MM.1S (cell line): ENCODE results near the gene KDM7A.

Source experiments
- DNase-seq: peaks from one replicate; pipeline ENCODE4 v3.0.0-alpha.2; 2015
- H2AFZ ChIP-seq: fragments of 300-600 bp; sonication (generic); 2 replicates; pipeline ENCODE4 v1.6.0; 2016; ENCODE audit warnings: antibody characterized with exemption, low read length
- H3F3A ChIP-seq: fragments of 300-600 bp; sonication (generic); 2 replicates; pipeline ENCODE4 v1.6.1; 2016; ENCODE audit warnings: mild to moderate bottlenecking, antibody characterized with exemption, low read length, moderate library complexity, mixed read lengths; ENCODE audit not compliant: insufficient read depth
- H3K27ac ChIP-seq: fragments of 300-600 bp; sonication (generic); 2 replicates; pipeline ENCODE4 v1.5.1; 2016; ENCODE audit warnings: mild to moderate bottlenecking, low read length
- H3K27me3 ChIP-seq: fragments of 300-600 bp; sonication (generic); replicated peaks from 2 replicates; pipeline ENCODE4 v1.6.0; 2016; ENCODE audit warnings: low read length; ENCODE audit not compliant: insufficient read depth
- H3K36me3 ChIP-seq: fragments of 300-600 bp; sonication (generic); replicated peaks from 2 replicates; pipeline ENCODE4 v1.6.1; 2016; ENCODE audit warnings: mild to moderate bottlenecking, low read length, mixed read lengths; ENCODE audit not compliant: insufficient read depth
- H3K4me1 ChIP-seq: fragments of 300-600 bp; sonication (generic); 2 replicates; pipeline ENCODE4 v1.6.1; 2016; ENCODE audit warnings: low read length, mixed read lengths
- H3K4me2 ChIP-seq: fragments of 300-600 bp; sonication (generic); 2 replicates; pipeline ENCODE4 v1.6.0; 2016; ENCODE audit warnings: low read depth, low read length
- H3K4me3 ChIP-seq: fragments of 300-600 bp; sonication (generic); 2 replicates; pipeline ENCODE4 v1.5.1; 2016; ENCODE audit warnings: low read length, mixed read lengths
- H3K79me2 ChIP-seq: fragments of 300-600 bp; sonication (generic); 2 replicates; pipeline ENCODE4 v1.6.1; 2016; ENCODE audit warnings: mixed run types, low read length, mixed read lengths
- H3K9ac ChIP-seq: fragments of 300-600 bp; sonication (generic); 2 replicates; pipeline ENCODE4 v1.6.1; 2016; ENCODE audit warnings: low read length, mixed read lengths
- H3K9me2 ChIP-seq: fragments of 300-600 bp; sonication (generic); replicated peaks from 2 replicates; pipeline ENCODE4 v1.6.1; 2016; ENCODE audit warnings: mild to moderate bottlenecking, low read length, mixed read lengths; ENCODE audit not compliant: insufficient read depth
- H3K9me3 ChIP-seq: fragments of 300-600 bp; sonication (generic); replicated peaks from 2 replicates; pipeline ENCODE4 v1.6.1; 2016; ENCODE audit warnings: mild to moderate bottlenecking, low read length, mixed read lengths; ENCODE audit not compliant: insufficient read depth
- H4K20me1 ChIP-seq: fragments of 300-600 bp; sonication (generic); 2 replicates; pipeline ENCODE4 v1.6.1; 2016; ENCODE audit warnings: mild to moderate bottlenecking, low read length, moderate library complexity, mixed read lengths; ENCODE audit not compliant: insufficient read depth
- EZH2 ChIP-seq: fragments of 300-600 bp; sonication (generic); optimal IDR thresholded peaks from 2 replicates; pipeline ENCODE3; 2017; ENCODE audit warnings: low read depth, mild to moderate bottlenecking, antibody characterized with exemption, low read length, mixed read lengths
- EZH2phosphoT487 ChIP-seq: fragments of 300-600 bp; sonication (generic); IDR thresholded peaks from 2 replicates; pipeline ENCODE4 v1.6.1; 2018; ENCODE audit warnings: antibody characterized with exemption, low read length
- TF ChIP-seq, protein P1 (sequence below): fragments of 300-600 bp; sonication (generic); IDR thresholded peaks from 2 replicates; pipeline ENCODE4 v1.5.1; 2016; ENCODE audit warnings: antibody characterized with exemption, low read length, mixed read lengths

The KDM7A gene

GRCh38 chr7:140197938-140198337, 21.2 kb upstream of the KDM7A start:
- H3K4me2 ChIP-seq = no peak overlapping the region
- H3K9me2 ChIP-seq = no peaks in the 10 kb centered on the region
- no peaks in the 10 kb centered on the region for H4K20me1 ChIP-seq
- no peak overlapping the region for H3K4me3 ChIP-seq
- no peak overlapping the region for H3K27ac ChIP-seq
- H3K4me1 ChIP-seq = no peaks in the 10 kb centered on the region
- no peak for DNase-seq
- no peaks in the 10 kb centered on the region for H3K9me3 ChIP-seq
- no peaks in the 10 kb centered on the region for H3K36me3 ChIP-seq
- no peaks in the 10 kb centered on the region for H3K79me2 ChIP-seq
- H3F3A ChIP-seq = no peaks in the 10 kb centered on the region
- H3K27me3 ChIP-seq = no peaks in the 10 kb centered on the region
- no peak overlapping the region for H2AFZ ChIP-seq
- TF ChIP-seq EZH2 (no peak), EZH2phosphoT487 (no peak)
- TF ChIP-seq, protein P1, sequence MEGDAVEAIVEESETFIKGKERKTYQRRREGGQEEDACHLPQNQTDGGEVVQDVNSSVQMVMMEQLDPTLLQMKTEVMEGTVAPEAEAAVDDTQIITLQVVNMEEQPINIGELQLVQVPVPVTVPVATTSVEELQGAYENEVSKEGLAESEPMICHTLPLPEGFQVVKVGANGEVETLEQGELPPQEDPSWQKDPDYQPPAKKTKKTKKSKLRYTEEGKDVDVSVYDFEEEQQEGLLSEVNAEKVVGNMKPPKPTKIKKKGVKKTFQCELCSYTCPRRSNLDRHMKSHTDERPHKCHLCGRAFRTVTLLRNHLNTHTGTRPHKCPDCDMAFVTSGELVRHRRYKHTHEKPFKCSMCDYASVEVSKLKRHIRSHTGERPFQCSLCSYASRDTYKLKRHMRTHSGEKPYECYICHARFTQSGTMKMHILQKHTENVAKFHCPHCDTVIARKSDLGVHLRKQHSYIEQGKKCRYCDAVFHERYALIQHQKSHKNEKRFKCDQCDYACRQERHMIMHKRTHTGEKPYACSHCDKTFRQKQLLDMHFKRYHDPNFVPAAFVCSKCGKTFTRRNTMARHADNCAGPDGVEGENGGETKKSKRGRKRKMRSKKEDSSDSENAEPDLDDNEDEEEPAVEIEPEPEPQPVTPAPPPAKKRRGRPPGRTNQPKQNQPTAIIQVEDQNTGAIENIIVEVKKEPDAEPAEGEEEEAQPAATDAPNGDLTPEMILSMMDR = no peak
- H3K9ac ChIP-seq = no peak overlapping the region

- Histone ChIP-seq H3K4me1 (no peaks in the 10 kb centered on the region), H3K79me2 (no peaks in the 10 kb centered on the region), H3K9me3 (no peaks in the 10 kb centered on the region), H4K20me1 (no peaks in the 10 kb centered on the region), H3K27me3 (no peaks in the 10 kb centered on the region), H3K9ac (no peak overlapping the region), H3F3A (no peaks in the 10 kb centered on the region), H2AFZ (no peak overlapping the region), H3K4me2 (no peak overlapping the region), H3K27ac (no peak overlapping the region), H3K4me3 (no peak overlapping the region), H3K9me2 (no peaks in the 10 kb centered on the region), H3K36me3 (no peaks in the 10 kb centered on the region)
- TF ChIP-seq, protein P1 = no peak
- TF ChIP-seq EZH2 = no peak
- no peak for TF ChIP-seq EZH2phosphoT487
- no peak for DNase-seq
Measured at GRCh38 chr7:140197218-140197890, 20.6 kb upstream of the KDM7A start.

DNA sequence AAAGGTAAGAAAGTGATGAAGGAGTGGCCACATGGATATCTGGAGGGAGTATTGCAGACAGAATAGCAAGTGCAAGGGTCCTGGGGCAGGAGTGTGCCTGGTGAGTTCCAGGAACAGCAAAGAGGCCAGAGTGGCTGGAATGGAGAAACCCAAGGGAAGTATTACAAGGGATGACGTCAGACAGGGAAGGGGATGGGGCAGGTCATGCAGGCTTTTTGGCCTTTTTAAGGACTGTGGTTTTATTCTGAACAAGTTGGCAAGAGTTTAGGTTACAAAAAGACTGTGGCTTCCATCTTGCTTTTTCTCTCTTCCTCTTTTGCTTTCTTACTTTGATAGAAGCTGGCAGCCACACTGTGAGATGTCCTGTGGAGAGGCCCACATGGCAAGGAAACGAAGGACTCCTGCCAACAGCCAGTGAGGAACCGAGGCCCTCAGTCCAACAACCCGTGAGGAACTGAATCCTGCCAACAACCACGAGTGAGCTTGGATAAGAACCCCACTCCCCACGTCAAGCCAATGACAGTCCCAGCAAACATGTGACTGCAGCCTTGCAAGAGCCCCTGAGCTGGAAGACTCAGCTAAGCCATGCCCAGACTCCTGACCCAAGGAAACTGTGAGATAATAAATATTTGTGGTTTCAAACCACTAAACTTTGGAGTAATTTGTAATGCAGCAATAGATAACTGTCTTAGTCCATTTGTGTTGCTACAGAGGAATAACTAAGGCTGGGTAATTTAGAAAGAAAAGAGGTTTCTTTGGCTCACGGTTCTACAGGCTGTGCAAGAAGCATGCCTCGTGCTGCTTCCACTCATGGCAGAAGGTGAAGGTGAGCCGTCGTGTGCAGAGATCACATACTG, 19.8 kb upstream of the KDM7A start:
- DNase-seq = no peak
- no peaks in the 10 kb centered on the region for H3K9me3 ChIP-seq
- H2AFZ ChIP-seq = no peak overlapping the region
- H3K27ac ChIP-seq = no peak overlapping the region
- no peaks in the 10 kb centered on the region for H3K36me3 ChIP-seq
- H4K20me1 ChIP-seq = no peaks in the 10 kb centered on the region
- H3K9ac ChIP-seq = no peak overlapping the region
- no peaks in the 10 kb centered on the region for H3K27me3 ChIP-seq
- no peak overlapping the region for H3K4me2 ChIP-seq
- no peaks in the 10 kb centered on the region for H3K79me2 ChIP-seq
- no peak overlapping the region for H3K4me3 ChIP-seq
- H3F3A ChIP-seq = no peaks in the 10 kb centered on the region
- H3K9me2 ChIP-seq = no peaks in the 10 kb centered on the region
- H3K4me1 ChIP-seq = no peaks in the 10 kb centered on the region
- TF ChIP-seq, protein P1 = no peak
- TF ChIP-seq EZH2 (no peak), EZH2phosphoT487 (no peak)
